Lower leg skin (tissue), 3 donors: Measurements from ENCODE around the gene NNAT.

Source experiments
- CTCF ChIP-seq, 3 donors: fragments of 450-650 bp; IDR thresholded peaks; one replicate each; pipeline ENCODE4 v1.5.1; 2016; ENCODE audit warnings: antibody characterized with exemption in 3 of 3, mild to moderate bottlenecking in 3 of 3, moderate library complexity in 2 of 3
- POLR2A ChIP-seq, 2 donors: fragments of 450-650 bp; IDR thresholded peaks; one replicate each; pipeline ENCODE4 v1.6.1; 2016 to 2017; ENCODE audit warnings: antibody characterized with exemption in 2 of 2, mild to moderate bottlenecking in 1 of 2, moderate library complexity in 1 of 2

GRCh38 chr20:37564016-37564387 is 43.0 kb downstream of the NNAT start:
- no peak for TF ChIP-seq CTCF (IDR thresholded peaks at IDR 0.05)
- no peak for TF ChIP-seq POLR2A (IDR thresholded peaks at IDR 0.05)
